Nephron (organoid): ENCODE data around the gene DRC3.
A peak's percentile ranks its signal among the peaks of the same experiment; 100 is the strongest.

Experiments used
- H3K27ac Mint-ChIP-seq, 3 experiments: 2 replicates each; pipeline ENCODE4 v1.8.0; 2020; ENCODE audit warnings: mixed read lengths in 3 of 3, mild to moderate bottlenecking in 2 of 3, moderate library complexity in 1 of 3
- H3K27me3 Mint-ChIP-seq: 2 replicates; pipeline ENCODE4 v1.8.0; 2021; ENCODE audit warnings: low read depth, mild to moderate bottlenecking, moderate library complexity, mixed read lengths
- H3K36me3 Mint-ChIP-seq: 2 replicates; pipeline ENCODE4 v1.8.0; 2020; ENCODE audit warnings: low read depth, mixed read lengths
- H3K4me1 Mint-ChIP-seq: 2 replicates; pipeline ENCODE4 v1.8.0; 2020; ENCODE audit warnings: mixed read lengths
- H3K4me3 Mint-ChIP-seq, 3 experiments: 2 replicates each; pipeline ENCODE4 v1.8.0; 2020; ENCODE audit warnings: mild to moderate bottlenecking in 3 of 3, mixed read lengths in 3 of 3, moderate library complexity in 2 of 3
- H3K9me3 Mint-ChIP-seq: 2 replicates; pipeline ENCODE4 v1.8.0; 2020; ENCODE audit warnings: mixed read lengths
- CTCF ChIP-seq, 3 experiments: fragments of 200-600 bp; sonication (generic); IDR thresholded peaks; one replicate each; pipeline ENCODE4 v1.5.0; 2021; ENCODE audit warnings: antibody characterized with exemption in 3 of 3; ENCODE audit not compliant: unreplicated experiment in 3 of 3

DRC3 gene

GRCh38 chr17:17926840-17927449, 45.7 kb upstream of the DRC3 start:
- H3K4me3 Mint-ChIP-seq: no peak overlapping the region
- H3K27ac Mint-ChIP-seq: peak overlapping the region; percentile 56 to 71 (median 62)
- no peaks in the 10 kb centered on the region for H3K36me3 Mint-ChIP-seq
- no peak for TF ChIP-seq CTCF (IDR thresholded peaks at IDR 0.05; ENCODE audit: unreplicated experiment in 3 of 3)
- no peaks in the 10 kb centered on the region for H3K9me3 Mint-ChIP-seq
- H3K27me3 Mint-ChIP-seq: no peaks in the 10 kb centered on the region
- peaks cover 58% of the 10 kb centered on the region for H3K4me1 Mint-ChIP-seq

GRCh38 chr17:17928398-17929287, 44.0 kb upstream of the DRC3 start:
- no peak for TF ChIP-seq CTCF (IDR thresholded peaks at IDR 0.05; ENCODE audit: unreplicated experiment in 3 of 3)
- Mint-ChIP-seq H3K9me3 (no peaks in the 10 kb centered on the region), H3K27me3 (no peaks in the 10 kb centered on the region), H3K4me3 (no peak overlapping the region), H3K36me3 (no peaks in the 10 kb centered on the region), H3K27ac (peak overlapping the region; percentile 54 to 73 (median 62)), H3K4me1 (peaks cover 49% of the 10 kb centered on the region)

GRCh38 chr17:17929655-17930380, 42.8 kb upstream of the DRC3 start:
- Mint-ChIP-seq H3K4me1 (peaks cover 51% of the 10 kb centered on the region), H3K27ac (peak overlapping the region; percentile 54 to 84 (median 81)), H3K36me3 (no peaks in the 10 kb centered on the region), H3K9me3 (no peaks in the 10 kb centered on the region), H3K4me3 (no peak overlapping the region), H3K27me3 (no peaks in the 10 kb centered on the region)
- no peak for TF ChIP-seq CTCF (IDR thresholded peaks at IDR 0.05; ENCODE audit: unreplicated experiment in 3 of 3)

- no peak for TF ChIP-seq CTCF (IDR thresholded peaks at IDR 0.05; ENCODE audit: unreplicated experiment in 3 of 3)
- H3K4me3 Mint-ChIP-seq: no peak overlapping the region
- peak overlapping the region in 1 of 3 experiments; percentile 3 for H3K27ac Mint-ChIP-seq
Measured at GRCh38 chr17:17930674-17931073, 42.0 kb upstream of the DRC3 start.

GRCh38 chr17:17931159-17931558, 41.5 kb upstream of the DRC3 start:
- H3K27ac Mint-ChIP-seq: peak overlapping the region in 1 of 3 experiments; percentile 3
- no peaks in the 10 kb centered on the region for H3K27me3 Mint-ChIP-seq
- peaks cover 61% of the 10 kb centered on the region for H3K4me1 Mint-ChIP-seq
- no peak overlapping the region for H3K4me3 Mint-ChIP-seq
- no peaks in the 10 kb centered on the region for H3K9me3 Mint-ChIP-seq
- no peaks in the 10 kb centered on the region for H3K36me3 Mint-ChIP-seq
- no peak for TF ChIP-seq CTCF (IDR thresholded peaks at IDR 0.05; ENCODE audit: unreplicated experiment in 3 of 3)

More at GRCh38 chr17:17930674-17931073, 42.0 kb upstream of the DRC3 start:
- H3K27me3 Mint-ChIP-seq: no peaks in the 10 kb centered on the region
- H3K36me3 Mint-ChIP-seq: no peaks in the 10 kb centered on the region
- H3K4me1 Mint-ChIP-seq: peaks cover 58% of the 10 kb centered on the region
- H3K9me3 Mint-ChIP-seq: no peaks in the 10 kb centered on the region
